Stimulated activated effector memory CD8-positive, alpha-beta T cell treated with anti-CD3 and anti-CD28 coated beads, Interleukin-12 subunit alpha, Interleukin-12 subunit beta, amount 100 ng/mL, for 72 hours (primary cell): ENCODE results near the gene ANGPTL8.
A peak's percentile ranks its signal among the peaks of the same experiment; 100 is the strongest.

ENCODE experiments used
- ATAC-seq: fragments of 150-1000 bp; cut with Tn5 transposase; 2 replicates; pipeline ENCODE4 v1.10.0; 2021
- DNase-seq, 2 donors: peaks; one replicate each; pipeline ENCODE4 v3.0.0; 2021 to 2022; ENCODE audit warnings: low spot score in 2 of 2
- H3K27ac Mint-ChIP-seq: one replicate; pipeline ENCODE4 v1.8.0; 2022; ENCODE audit warnings: mild to moderate bottlenecking, mixed read lengths
- H3K36me3 Mint-ChIP-seq: one replicate; pipeline ENCODE4 v1.8.0; 2022; ENCODE audit warnings: mild to moderate bottlenecking, mixed read lengths
- H3K4me1 Mint-ChIP-seq: one replicate; pipeline ENCODE4 v1.8.0; 2022; ENCODE audit warnings: mixed read lengths
- H3K4me3 Mint-ChIP-seq: one replicate; pipeline ENCODE4 v1.8.0; 2022; ENCODE audit warnings: mild to moderate bottlenecking, mixed read lengths
- H3K9me3 Mint-ChIP-seq: one replicate; pipeline ENCODE4 v1.8.0; 2022; ENCODE audit warnings: mixed read lengths

ANGPTL8 gene

GRCh38 chr19:11242864-11243797 lies 3.7 kb downstream of the ANGPTL8 start:
- Mint-ChIP-seq H3K36me3 (no peaks in the 10 kb centered on the region), H3K27ac (peak overlapping the region; percentile 11), H3K9me3 (peaks cover 6% of the 10 kb centered on the region), H3K4me1 (peaks cover 8% of the 10 kb centered on the region), H3K4me3 (peak overlapping the region; percentile 8)
- peak; percentile 89 for DNase-seq
- ATAC-seq = peak; percentile 92

- Mint-ChIP-seq H3K36me3 (no peaks in the 10 kb centered on the region), H3K9me3 (peaks cover 3% of the 10 kb centered on the region), H3K4me1 (peaks cover 8% of the 10 kb centered on the region), H3K27ac (peak overlapping the region; percentile 11), H3K4me3 (peak overlapping the region; percentile 8)
- no peak for ATAC-seq
- no peak for DNase-seq
Measured at GRCh38 chr19:11243798-11244169, 4.4 kb downstream of the ANGPTL8 start.

- Mint-ChIP-seq H3K9me3 (no peaks in the 10 kb centered on the region), H3K36me3 (no peaks in the 10 kb centered on the region), H3K27ac (no peak overlapping the region), H3K4me3 (no peak overlapping the region), H3K4me1 (peaks cover 8% of the 10 kb centered on the region)
- ATAC-seq (no peak), DNase-seq (no peak)
Measured at GRCh38 chr19:11244846-11245589, 5.6 kb downstream of the ANGPTL8 start.

GRCh38 chr19:11246941-11247340 lies 7.5 kb downstream of the ANGPTL8 start:
- ATAC-seq = no peak
- Mint-ChIP-seq H3K36me3 (no peaks in the 10 kb centered on the region), H3K9me3 (no peaks in the 10 kb centered on the region), H3K4me3 (no peak overlapping the region), H3K4me1 (peaks cover 8% of the 10 kb centered on the region), H3K27ac (no peak overlapping the region)
- DNase-seq = no peak

- no peak overlapping the region for H3K27ac Mint-ChIP-seq
- DNase-seq = no peak
- no peak overlapping the region for H3K4me3 Mint-ChIP-seq
- no peaks in the 10 kb centered on the region for H3K36me3 Mint-ChIP-seq
- peaks cover 8% of the 10 kb centered on the region for H3K4me1 Mint-ChIP-seq
- no peaks in the 10 kb centered on the region for H3K9me3 Mint-ChIP-seq
- no peak for ATAC-seq
Measured at GRCh38 chr19:11247391-11247790, 8.0 kb downstream of the ANGPTL8 start.

- no peak overlapping the region for H3K4me3 Mint-ChIP-seq
- no peaks in the 10 kb centered on the region for H3K36me3 Mint-ChIP-seq
- no peak for ATAC-seq
- no peak for DNase-seq
- peaks cover 8% of the 10 kb centered on the region for H3K4me1 Mint-ChIP-seq
- no peak overlapping the region for H3K27ac Mint-ChIP-seq
- no peaks in the 10 kb centered on the region for H3K9me3 Mint-ChIP-seq
Measured at GRCh38 chr19:11247934-11248333, 8.5 kb downstream of the ANGPTL8 start.

- DNase-seq (no peak), ATAC-seq (no peak)
- no peak overlapping the region for H3K4me3 Mint-ChIP-seq
- no peaks in the 10 kb centered on the region for H3K9me3 Mint-ChIP-seq
- no peaks in the 10 kb centered on the region for H3K36me3 Mint-ChIP-seq
- H3K27ac Mint-ChIP-seq = no peak overlapping the region
- peaks cover 2% of the 10 kb centered on the region for H3K4me1 Mint-ChIP-seq
Measured at GRCh38 chr19:11248852-11249251, 9.4 kb downstream of the ANGPTL8 start.

- H3K4me1 Mint-ChIP-seq = no peaks in the 10 kb centered on the region
- H3K9me3 Mint-ChIP-seq = no peaks in the 10 kb centered on the region
- H3K36me3 Mint-ChIP-seq = no peaks in the 10 kb centered on the region
- H3K27ac Mint-ChIP-seq = no peak overlapping the region
- no peak for ATAC-seq
- no peak overlapping the region for H3K4me3 Mint-ChIP-seq
- DNase-seq = no peak
Measured at GRCh38 chr19:11251217-11251616, 11.8 kb downstream of the ANGPTL8 start.

GRCh38 chr19:11251650-11252314 lies 12.4 kb downstream of the ANGPTL8 start:
- Mint-ChIP-seq H3K4me3 (no peak overlapping the region), H3K27ac (no peak overlapping the region), H3K9me3 (no peaks in the 10 kb centered on the region), H3K36me3 (no peaks in the 10 kb centered on the region), H3K4me1 (no peaks in the 10 kb centered on the region)
- no peak for ATAC-seq
- DNase-seq = no peak

GRCh38 chr19:11252665-11253355 lies 13.4 kb downstream of the ANGPTL8 start:
- Mint-ChIP-seq H3K36me3 (no peaks in the 10 kb centered on the region), H3K9me3 (no peaks in the 10 kb centered on the region), H3K4me1 (no peaks in the 10 kb centered on the region), H3K27ac (no peak overlapping the region), H3K4me3 (no peak overlapping the region)
- no peak for ATAC-seq
- no peak for DNase-seq

GRCh38 chr19:11254666-11255065 lies 15.2 kb downstream of the ANGPTL8 start:
- Mint-ChIP-seq H3K4me3 (no peak overlapping the region), H3K36me3 (no peaks in the 10 kb centered on the region), H3K9me3 (no peaks in the 10 kb centered on the region), H3K27ac (no peak overlapping the region), H3K4me1 (no peaks in the 10 kb centered on the region)
- DNase-seq = no peak
- ATAC-seq = peak; percentile 31

GRCh38 chr19:11256189-11256588 lies 16.8 kb downstream of the ANGPTL8 start:
- ATAC-seq (no peak), DNase-seq (no peak)
- Mint-ChIP-seq H3K27ac (no peak overlapping the region), H3K36me3 (no peaks in the 10 kb centered on the region), H3K4me1 (no peaks in the 10 kb centered on the region), H3K9me3 (no peaks in the 10 kb centered on the region), H3K4me3 (no peak overlapping the region)

- Mint-ChIP-seq H3K4me3 (no peak overlapping the region), H3K9me3 (no peaks in the 10 kb centered on the region), H3K4me1 (no peaks in the 10 kb centered on the region), H3K27ac (no peak overlapping the region), H3K36me3 (no peaks in the 10 kb centered on the region)
- ATAC-seq (no peak), DNase-seq (no peak)
Measured at GRCh38 chr19:11257846-11258380, 18.5 kb downstream of the ANGPTL8 start.

GRCh38 chr19:11260996-11261395 lies 21.6 kb downstream of the ANGPTL8 start:
- Mint-ChIP-seq H3K36me3 (no peaks in the 10 kb centered on the region), H3K4me1 (no peaks in the 10 kb centered on the region), H3K4me3 (peak overlapping the region; percentile 63), H3K27ac (no peak overlapping the region), H3K9me3 (no peaks in the 10 kb centered on the region)
- no peak for DNase-seq
- no peak for ATAC-seq
